MG63 (cell line): ENCODE measurements around the gene CBX3. TPM values are rescaled to one million over a fixed set of nuclear protein-coding genes. Genes with fewer than 3 reads are reported as not detected.
"Not testable (repeated sequence)": the region's sequence is repeated elsewhere in the genome, so short reads cannot be mapped to it uniquely, and the experiment has no call there.

Source experiments
- DNase-seq: peaks from one replicate; pipeline ENCODE4 v3.0.0-alpha.2; 2020
- H3K27me3 ChIP-seq: fragments of 250-450 bp; sonication (Bioruptor Pico); 2 replicates; pipeline ENCODE4 v1.5.1; 2020; ENCODE audit warnings: mild to moderate bottlenecking, moderate library complexity
- H3K36me3 ChIP-seq: fragments of 250-450 bp; sonication (Bioruptor Pico); 2 replicates; pipeline ENCODE4 v1.5.1; 2020; ENCODE audit warnings: mild to moderate bottlenecking, moderate library complexity
- H3K4me3 ChIP-seq: fragments of 250-450 bp; sonication (Bioruptor Pico); 2 replicates; pipeline ENCODE4 v1.5.1; 2020; ENCODE audit warnings: mild to moderate bottlenecking, moderate library complexity
- H3K9me3 ChIP-seq: fragments of 250-450 bp; sonication (Bioruptor Pico); 2 replicates; pipeline ENCODE4 v1.5.1; 2020; ENCODE audit warnings: mild to moderate bottlenecking, moderate library complexity
- total RNA-seq: library from RNA; depleted of rRNA; stranded (reverse); fragments of >200 nt; shearing (Covaris generic); gene quantifications from 2 replicates; pipeline ENCODE4 v1.2.3, GENCODE V29; 2014; ENCODE audit warnings: low replicate concordance

CBX3 gene
- total RNA-seq, 1 experiment from 2014 or later = 293 TPM

DNA sequence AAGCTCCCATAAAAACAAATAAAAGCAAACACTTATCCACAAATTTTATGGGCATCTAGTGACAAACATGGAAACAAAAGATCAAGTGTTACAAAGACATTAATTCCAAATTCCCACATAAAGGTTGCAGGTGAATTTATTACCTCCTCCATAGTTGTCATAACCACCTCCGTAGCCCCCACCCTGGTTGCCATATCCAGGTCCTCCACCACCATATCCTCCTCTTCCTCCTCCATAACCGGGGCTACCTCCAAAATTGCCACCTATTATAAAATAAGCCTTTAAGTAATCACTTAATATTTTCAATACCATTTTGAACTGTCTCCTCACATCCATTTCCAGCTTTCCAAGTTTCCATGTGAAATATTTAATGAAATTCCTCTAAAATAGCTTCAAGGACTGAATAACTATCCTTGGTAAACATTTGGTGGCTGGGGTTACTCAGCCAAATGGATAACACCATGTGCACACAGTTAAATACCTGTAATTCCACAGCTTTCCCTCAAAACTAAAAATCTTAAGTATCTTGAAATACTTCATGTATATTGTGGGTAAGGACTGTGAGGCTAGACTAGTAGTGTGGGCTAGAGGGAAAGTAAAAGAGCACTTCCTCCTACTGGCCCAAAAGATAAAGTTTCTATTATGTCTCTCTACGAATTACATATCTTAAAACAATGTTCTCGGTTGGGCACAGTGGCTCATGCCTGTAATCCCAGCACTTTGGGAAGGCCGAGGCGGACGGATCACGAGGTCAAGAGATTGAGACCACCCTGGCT is 7.9 kb upstream of the CBX3 start:
- Histone ChIP-seq H3K4me3 (no peak overlapping the region), H3K27me3 (no peaks in the 10 kb centered on the region), H3K36me3 (peaks cover 98% of the 10 kb centered on the region), H3K9me3 (no peaks in the 10 kb centered on the region)
- DNase-seq = no peak

DNA sequence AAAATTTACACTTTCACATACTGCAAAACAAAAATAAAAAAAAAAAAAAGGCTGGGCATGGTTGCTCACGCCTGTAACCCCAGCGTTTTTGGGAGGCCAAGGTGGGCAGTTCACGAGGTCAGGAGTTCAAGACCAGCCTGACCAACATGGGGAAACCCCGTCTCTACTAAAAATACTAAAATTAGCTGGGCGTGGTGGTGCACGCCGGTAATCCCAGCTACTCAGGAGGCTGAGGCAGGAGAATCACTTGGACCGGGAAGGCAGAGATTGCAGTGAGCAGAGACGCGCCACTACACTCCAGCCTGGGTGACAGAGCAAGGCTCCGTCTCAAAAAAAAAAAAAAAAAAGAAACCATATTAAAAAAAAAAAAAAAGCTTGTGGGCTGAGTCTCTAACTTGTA is 6.8 kb upstream of the CBX3 start:
- DNase-seq, H3K4me3 ChIP-seq, H3K27me3 ChIP-seq, H3K9me3 ChIP-seq: not testable (repeated sequence)
- H3K36me3 ChIP-seq = peaks cover 98% of the 10 kb centered on the region

DNA sequence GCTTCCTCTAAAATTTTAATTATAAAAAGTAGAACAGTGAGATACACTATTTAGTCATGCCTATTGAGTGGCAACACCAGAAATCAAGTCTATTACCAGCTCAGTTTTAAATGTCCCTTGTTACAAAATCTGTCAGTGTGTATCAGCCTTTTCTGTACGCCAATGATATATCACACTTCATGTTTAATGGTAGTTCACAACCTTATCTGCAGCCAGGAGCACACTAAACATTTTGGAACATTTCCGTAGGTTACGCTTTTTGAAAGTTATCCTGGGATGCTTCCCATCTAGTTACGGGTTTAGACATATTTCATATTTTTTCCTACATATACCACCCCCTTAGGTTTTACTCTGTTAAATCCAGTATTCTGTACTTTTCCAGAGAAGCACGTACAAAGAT is 6.4 kb upstream of the CBX3 start:
- H3K27me3 ChIP-seq = no peaks in the 10 kb centered on the region
- H3K9me3 ChIP-seq = no peaks in the 10 kb centered on the region
- peak overlapping the region; percentile 99 for H3K4me3 ChIP-seq
- DNase-seq = no peak
- peaks cover 98% of the 10 kb centered on the region for H3K36me3 ChIP-seq

DNA sequence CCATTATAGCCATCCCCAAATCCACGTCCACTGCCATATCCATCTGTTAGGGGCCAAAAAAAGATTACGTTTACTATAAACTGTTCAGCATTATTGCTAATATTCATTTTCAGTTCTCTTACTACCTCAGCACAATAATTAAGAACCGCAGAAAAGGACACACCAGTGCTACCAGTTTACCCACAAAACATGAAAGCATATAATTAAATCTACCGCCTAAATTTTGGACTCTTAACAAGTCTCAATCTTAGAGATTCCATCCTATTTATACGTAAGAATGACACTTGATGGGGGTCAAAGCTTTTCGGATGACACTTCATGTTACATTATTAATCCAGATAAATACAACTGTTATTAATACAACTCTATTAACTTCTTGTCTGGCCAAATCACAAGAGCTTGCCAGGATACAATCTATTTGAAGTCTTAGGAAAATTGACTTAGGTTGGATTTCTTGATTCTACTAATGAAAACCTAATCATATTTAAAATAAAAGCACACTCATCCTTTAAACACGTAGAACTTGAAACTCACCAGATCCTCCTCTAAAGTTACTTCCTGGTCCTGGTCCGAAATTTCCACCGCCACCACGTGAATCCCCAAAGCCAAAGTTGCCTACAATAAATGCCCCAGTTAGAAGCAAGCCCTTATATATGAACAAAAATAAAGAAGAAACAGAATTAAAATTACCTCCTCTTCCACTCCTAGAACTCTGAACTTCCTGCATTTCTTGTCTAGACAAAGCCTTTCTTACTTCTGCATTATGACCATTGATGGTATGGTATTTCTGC is 5.5 kb upstream of the CBX3 start:
- peaks cover 92% of the 10 kb centered on the region for H3K36me3 ChIP-seq

DNA sequence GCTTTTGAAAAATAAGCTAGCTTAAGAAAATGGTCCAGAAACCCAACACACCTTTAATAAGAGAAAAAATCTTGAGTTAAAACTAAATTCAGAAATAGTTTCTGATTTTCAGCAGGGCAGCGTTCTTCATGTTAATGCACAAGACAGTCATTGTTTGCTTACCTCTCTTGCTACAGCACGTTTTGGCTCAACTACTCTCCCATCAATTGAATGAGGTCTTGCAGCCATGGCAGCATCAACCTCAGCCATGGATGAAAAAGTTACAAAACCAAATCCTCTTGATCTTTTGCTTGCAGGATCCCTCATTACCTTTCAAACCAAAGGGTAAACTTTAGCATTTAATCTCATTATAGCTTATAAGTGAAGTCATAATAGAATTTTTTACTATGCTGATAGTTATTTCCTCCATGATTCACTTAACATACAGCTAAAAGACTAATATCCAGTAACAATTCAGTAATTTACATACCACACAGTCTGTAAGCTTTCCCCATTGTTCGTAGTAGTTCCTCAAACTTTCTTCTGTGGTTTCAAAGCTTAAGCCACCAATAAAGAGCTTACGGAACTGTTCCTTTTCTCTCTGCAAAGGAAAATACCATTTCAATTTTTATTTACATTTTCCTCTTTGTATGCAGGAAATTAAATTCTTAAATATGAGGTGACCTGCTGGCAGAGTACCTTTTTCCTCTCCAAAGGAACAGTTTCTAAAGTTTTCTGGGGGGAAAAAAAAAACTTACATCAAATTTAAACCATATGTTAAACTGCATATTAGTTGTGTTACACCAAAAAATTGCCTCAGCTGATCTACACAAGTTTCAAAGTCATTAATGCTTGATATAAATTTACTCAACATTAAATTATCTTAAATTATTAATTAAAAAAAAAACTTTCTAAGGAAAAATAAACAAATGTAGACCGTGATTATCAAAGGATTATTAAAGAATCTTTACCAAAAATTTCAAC is 4.1 kb upstream of the CBX3 start:
- Histone ChIP-seq H3K27me3 (no peaks in the 10 kb centered on the region), H3K9me3 (no peaks in the 10 kb centered on the region), H3K36me3 (peaks cover 80% of the 10 kb centered on the region), H3K4me3 (peak overlapping the region; percentile 99)
- DNase-seq = no peak

More for the DNA sequence above, 5.5 kb upstream of the CBX3 start:
- Histone ChIP-seq H3K9me3 (no peaks in the 10 kb centered on the region), H3K4me3 (peak overlapping the region; percentile 99), H3K27me3 (no peaks in the 10 kb centered on the region)
- no peak for DNase-seq

DNA sequence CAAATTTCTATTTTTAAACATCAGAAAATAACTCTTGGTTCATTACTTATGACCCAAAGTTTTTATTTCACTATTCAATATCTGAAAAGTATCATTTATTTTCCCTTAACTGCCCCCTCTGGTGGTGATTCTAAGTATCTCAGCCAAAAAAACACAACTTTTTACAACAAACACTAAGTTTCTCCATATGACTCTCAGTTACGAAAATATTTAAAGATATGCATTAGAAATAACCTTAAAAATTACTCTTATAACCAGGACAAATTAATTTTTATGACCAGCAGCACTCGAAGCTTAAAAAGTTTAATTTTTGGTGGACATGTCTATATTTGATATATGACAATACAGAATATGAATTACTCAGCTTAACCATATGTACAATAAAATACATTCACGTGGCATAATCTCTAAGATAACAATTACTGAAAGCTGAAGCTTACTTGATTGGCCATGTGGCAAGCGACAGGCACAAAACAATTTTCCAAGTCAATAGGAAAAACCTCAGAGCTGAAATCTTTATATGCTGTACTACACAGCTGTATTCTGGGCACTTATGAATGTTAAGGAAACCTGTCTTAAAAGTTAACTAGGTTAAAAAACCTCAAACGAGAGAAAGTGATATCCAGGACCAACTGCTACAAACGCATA is 3.3 kb upstream of the CBX3 start:
- H3K36me3 ChIP-seq = peaks cover 80% of the 10 kb centered on the region
- no peaks in the 10 kb centered on the region for H3K9me3 ChIP-seq
- H3K27me3 ChIP-seq = no peaks in the 10 kb centered on the region
- peak overlapping the region; percentile 99 for H3K4me3 ChIP-seq
- DNase-seq = no peak

DNA sequence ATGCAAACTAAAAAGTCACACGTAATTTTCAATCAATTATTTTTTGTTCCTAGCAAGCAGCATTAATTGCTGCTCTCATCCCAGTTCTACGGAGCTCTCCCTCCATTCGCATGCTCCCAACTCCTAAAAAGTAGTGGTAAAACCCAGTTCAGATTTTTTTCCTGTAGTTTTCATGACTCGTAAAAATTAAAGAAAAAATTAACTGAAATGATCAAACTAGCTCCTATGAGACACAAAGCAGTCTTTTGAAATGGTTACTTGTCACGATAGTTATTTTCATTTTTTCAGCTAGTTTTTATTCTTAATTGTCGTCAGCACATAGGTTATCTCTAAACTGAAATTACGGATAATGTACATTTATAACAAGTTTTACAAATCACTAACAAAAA is 2.8 kb upstream of the CBX3 start:
- Histone ChIP-seq H3K4me3 (peak overlapping the region; percentile 99), H3K27me3 (no peaks in the 10 kb centered on the region), H3K9me3 (no peaks in the 10 kb centered on the region), H3K36me3 (peaks cover 80% of the 10 kb centered on the region)
- DNase-seq = no peak

DNA sequence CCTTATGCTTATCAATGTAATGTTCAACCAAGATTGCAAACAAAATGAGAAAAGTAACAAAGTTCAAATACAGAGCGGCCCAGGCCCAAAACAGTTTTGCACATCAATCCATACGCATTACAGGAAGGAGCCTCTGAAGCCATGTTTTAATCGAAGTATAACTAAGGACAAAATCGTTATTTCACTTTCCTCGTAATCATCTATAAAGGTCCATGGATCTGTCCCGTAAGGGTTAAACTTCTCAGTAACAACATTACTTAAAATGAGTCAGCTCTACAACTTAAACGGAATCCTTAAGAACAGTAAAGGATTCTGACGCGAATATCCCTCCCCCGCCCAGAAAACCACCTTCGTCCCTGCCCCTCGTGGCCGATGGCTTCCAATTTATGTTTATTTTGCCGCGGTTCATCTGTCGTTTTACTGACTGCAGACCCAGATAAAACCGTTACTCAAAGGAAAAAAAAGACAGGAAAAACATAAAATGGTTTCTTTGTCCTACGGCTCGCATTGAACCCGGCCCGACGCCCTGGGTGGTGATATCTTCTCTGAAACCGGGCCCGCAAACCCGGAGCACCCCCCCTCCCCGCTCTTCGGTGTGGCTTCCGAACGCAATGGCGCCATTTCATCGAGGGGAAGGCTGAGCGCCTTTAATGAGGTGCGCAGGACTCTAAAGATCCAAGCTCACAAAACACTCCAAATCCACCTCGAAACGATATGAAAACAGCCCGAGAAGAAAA is 2.1 kb upstream of the CBX3 start:
- Histone ChIP-seq H3K9me3 (no peaks in the 10 kb centered on the region), H3K4me3 (peak overlapping the region; percentile 99), H3K36me3 (peaks cover 78% of the 10 kb centered on the region), H3K27me3 (no peaks in the 10 kb centered on the region)
- DNase-seq = peak; percentile 56

DNA sequence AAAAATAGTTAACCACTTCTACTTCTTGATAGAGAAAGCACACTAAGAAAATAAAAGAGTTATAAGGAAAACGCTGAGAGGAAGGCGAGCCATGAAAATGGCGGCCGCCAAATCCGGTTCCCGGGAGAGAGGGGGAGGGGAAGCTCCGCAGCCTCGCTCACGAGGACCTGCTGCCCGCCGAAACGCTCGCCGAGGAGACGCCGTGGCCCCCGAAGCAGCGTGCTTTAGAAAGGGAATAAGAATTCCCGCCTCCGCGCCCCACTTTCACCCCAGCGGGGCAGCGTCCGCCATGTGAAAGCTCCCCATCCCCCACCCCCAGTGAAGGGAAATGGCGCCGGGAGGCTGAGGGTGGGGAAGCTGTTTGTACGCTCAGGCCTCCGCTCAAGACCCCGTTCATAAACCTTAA is 1.5 kb upstream of the CBX3 start:
- Histone ChIP-seq H3K4me3 (peak overlapping the region; percentile 99), H3K36me3 (peaks cover 80% of the 10 kb centered on the region), H3K27me3 (no peaks in the 10 kb centered on the region), H3K9me3 (no peaks in the 10 kb centered on the region)
- DNase-seq = peak; percentile 59

DNA sequence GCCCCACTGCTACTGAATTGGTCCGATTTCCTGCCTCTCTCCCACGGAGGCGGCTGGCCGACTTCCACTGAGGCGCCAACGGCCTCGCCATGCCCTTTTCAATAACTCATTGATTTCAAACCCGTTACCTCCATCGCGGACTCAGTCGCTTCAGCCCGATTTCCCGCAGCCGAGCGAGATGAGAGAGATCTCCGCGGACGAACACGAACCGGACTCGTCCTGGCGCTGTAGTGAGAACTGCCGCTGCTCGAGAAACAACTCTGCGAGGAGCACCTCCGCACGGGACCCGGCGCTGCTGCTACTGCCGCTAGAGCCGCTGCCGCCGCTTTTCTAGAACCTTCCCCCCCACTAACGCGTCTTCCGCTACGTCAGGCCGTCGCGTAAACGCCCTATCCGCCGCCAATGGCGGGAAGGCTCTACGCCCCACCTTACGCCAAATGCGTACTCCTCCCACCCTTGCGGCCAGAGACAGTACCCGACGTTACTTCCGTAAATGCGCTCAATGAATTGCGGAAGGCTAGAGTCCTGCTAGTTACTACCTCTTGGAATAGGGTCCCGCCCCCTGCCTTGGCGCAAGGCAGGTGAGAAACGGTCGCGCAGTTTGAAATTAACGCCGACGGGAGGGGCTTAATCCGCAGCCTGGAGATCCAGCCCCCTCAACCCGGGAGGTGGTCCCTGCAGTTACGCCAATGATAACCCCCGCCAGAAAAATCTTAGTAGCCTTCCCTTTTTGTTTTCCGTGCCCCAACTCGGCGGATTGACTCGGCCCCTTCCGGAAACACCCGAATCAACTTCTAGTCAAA is 900 bp upstream of the CBX3 start, which contains the start of gene HNRNPA2B1:
HNRNPA2B1 (minus strand) TSS at position 303 of the 803 bp plus-strand sequence; CDS start at position 134, 169 bp downstream.
- Histone ChIP-seq H3K4me3 (peak within 1 kb of the TSS; percentile 99), H3K9me3 (no peaks in the 10 kb centered on the region), H3K27me3 (no peaks in the 10 kb centered on the region), H3K36me3 (peaks cover 80% of the 10 kb centered on the region)
- peak; percentile 96 for DNase-seq

DNA sequence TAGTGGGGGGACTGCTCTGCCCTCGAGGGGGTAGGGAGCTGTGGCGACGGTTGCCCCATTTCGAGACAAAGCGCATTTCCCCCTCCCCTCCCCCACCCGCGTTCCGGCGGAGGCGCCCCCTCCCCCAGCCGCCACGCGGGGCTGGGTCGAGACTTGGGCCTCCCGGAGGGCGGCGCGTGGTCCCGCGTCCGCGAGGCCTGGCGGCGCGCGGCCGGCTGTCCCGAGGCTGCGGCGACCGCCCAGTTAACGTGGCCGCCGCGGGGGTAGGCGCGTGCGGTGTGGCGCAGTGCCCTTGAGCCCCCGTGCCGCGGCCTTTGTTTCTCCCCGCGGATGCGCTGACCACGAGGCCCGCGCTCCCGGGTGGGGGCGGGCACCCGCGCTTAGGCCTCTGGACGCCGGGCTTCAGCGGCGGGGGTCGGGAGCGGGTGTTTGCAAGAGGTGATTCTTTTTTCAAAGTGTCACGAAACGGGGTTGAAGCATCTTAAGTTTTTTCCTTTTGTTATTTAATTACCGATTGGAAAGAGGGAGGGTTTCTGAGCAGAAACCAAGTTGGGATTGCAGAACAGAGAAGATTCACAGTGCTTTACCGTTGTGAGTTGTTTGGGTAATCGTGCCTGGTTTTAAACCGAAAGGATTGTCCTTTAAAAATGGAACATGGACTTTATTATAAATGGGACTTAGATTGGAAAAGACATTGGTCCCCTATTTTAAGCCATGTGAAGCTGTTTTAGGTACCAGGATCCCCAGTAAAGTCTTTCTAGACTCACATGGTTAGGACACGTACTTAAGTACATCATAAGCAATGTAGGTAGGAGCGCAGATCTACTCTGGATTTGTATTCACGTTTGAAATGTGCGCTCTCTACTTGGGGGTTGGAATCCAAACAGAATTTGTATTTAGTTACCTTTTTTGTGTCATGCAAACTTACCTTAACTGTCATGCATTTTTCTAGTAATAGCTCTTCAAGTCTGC is 760 bp downstream of the CBX3 start:
- H3K4me3 ChIP-seq = peak overlapping the region; percentile 99
- DNase-seq = peak; percentile 55
- no peaks in the 10 kb centered on the region for H3K9me3 ChIP-seq
- H3K27me3 ChIP-seq = no peaks in the 10 kb centered on the region
- peaks cover 80% of the 10 kb centered on the region for H3K36me3 ChIP-seq

DNA sequence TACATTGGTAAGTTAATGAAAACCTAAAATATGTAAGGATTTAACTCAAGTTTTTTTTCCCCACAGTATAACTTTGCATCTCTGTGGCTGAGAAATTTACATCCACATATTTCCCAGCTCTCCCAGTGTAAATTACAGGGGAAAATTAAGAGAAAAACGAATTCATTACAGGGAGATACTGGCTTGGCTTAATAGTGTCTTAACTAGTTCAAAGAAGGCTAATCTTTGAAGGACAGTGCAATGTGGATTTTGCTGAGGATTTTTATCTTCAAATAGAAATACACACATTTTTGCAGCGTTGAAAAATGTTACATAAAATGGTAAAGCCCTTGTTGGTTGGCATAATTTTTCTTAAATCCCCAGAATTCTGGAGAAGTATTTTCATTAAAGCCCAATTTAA is 1.5 kb downstream of the CBX3 start:
- Histone ChIP-seq H3K36me3 (peaks cover 80% of the 10 kb centered on the region), H3K4me3 (peak overlapping the region; percentile 99), H3K9me3 (no peaks in the 10 kb centered on the region), H3K27me3 (no peaks in the 10 kb centered on the region)
- DNase-seq = no peak

DNA sequence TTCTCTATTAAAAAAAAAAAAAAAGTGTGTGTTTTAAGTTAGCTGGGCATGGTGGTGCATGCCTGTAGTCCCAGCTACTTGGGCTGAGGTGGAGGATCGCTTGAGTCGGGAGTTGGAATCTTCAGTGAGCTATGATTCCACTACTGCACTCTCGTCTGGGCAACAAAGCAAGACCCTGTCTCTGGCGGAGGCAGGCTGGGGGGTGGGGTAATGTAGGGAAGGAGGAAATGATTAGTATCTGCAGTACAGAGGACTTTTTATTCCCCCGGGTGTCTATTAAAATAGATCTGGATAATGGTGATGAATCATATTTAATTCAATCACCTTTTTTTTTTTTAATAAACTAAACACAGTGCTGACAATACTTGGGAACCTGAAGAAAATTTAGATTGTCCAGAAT is 6.5 kb downstream of the CBX3 start:
- H3K9me3 ChIP-seq = no peaks in the 10 kb centered on the region
- no peak for DNase-seq
- H3K4me3 ChIP-seq = no peak overlapping the region
- no peaks in the 10 kb centered on the region for H3K27me3 ChIP-seq
- peaks cover 92% of the 10 kb centered on the region for H3K36me3 ChIP-seq
